GM08714 (cell line): ENCODE measurements around the gene MEGF8.

Experiments used
- H3K4me3 ChIP-seq: fragments of 200-500 bp; sonication (Bioruptor generic); 2 replicates; pipeline ENCODE4 v1.5.1; 2014; ENCODE audit warnings: mild to moderate bottlenecking, low read length, inconsistent platforms
- ZNF274 ChIP-seq: IDR thresholded peaks from 2 replicates; pipeline ENCODE4 v1.6.1; 2012; ENCODE audit warnings: mild to moderate bottlenecking, low read depth, low read length

Gene MEGF8

GRCh38 chr19:42309686-42310085 lies 15.7 kb upstream of the MEGF8 start:
- no peak overlapping the region for H3K4me3 ChIP-seq
- no peak for TF ChIP-seq ZNF274

- no peak overlapping the region for H3K4me3 ChIP-seq
- TF ChIP-seq ZNF274 = no peak
Observed at GRCh38 chr19:42311657-42312056, 13.8 kb upstream of the MEGF8 start.

DNA sequence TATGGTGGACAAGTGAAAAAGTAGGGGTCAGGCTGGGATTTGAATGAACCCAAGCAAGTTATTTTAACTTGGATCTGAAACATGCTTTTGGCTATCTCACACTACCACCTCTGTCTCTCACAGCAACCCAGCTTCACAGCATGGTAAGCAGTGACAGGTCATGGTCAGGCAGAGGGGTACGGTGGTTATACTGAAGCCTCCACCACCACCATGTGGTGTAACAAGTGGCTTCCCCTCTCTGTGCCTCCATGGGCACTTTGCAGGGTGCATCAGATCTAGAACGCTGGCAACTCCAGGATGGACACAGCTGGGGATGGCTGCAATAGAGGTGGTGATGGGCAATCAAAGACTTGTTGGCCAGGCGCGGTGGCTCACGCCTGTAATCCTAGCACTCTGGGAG lies 13.1 kb upstream of the MEGF8 start:
- no peak for TF ChIP-seq ZNF274
- no peak overlapping the region for H3K4me3 ChIP-seq

DNA sequence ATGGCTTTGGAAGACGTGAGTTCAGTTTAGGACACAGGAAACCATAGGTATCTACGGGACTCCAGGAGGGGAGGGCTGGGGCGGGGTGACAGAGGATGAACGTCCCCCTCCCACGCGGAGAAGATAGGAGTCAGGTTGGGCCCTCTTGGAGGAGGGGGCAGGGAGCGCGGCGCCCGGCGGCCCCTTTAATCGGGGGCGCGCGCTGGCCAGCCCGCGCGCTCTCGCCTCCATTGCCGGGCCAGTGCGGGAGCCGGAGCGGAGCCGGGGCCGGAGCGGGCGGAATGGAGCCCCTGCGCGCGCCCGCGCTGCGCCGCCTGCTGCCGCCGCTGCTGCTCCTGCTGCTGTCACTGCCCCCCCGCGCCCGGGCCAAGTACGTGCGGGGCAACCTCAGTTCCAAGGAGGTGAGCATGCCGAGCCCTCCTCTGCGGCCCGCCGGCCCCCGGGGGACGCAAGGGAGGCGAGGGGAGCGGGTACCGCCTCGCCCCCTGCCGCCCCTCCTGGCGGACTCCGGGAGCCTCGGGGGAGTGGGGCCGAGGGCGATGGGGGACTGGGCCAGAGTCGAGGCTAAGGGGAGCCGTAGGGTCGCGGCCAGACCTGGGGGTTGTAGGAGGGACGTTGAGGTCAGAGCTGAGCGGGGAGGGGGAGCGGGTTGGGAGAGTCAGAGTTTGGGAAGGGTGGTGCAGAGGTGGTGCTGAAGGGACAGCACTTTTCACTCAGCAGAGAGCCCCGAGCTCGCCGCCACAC lies 12.2 kb upstream of the MEGF8 start, which contains the start of gene TMEM145:
Gene TMEM145, plus strand, starts transcription at position 214 of the 744 bp plus-strand sequence. Its CDS starts 68 bp downstream, at position 282.
- TF ChIP-seq ZNF274 = no peak
- peak within 1 kb of the TSS; percentile 23; the same call in 1 of the 2 replicates for H3K4me3 ChIP-seq

DNA sequence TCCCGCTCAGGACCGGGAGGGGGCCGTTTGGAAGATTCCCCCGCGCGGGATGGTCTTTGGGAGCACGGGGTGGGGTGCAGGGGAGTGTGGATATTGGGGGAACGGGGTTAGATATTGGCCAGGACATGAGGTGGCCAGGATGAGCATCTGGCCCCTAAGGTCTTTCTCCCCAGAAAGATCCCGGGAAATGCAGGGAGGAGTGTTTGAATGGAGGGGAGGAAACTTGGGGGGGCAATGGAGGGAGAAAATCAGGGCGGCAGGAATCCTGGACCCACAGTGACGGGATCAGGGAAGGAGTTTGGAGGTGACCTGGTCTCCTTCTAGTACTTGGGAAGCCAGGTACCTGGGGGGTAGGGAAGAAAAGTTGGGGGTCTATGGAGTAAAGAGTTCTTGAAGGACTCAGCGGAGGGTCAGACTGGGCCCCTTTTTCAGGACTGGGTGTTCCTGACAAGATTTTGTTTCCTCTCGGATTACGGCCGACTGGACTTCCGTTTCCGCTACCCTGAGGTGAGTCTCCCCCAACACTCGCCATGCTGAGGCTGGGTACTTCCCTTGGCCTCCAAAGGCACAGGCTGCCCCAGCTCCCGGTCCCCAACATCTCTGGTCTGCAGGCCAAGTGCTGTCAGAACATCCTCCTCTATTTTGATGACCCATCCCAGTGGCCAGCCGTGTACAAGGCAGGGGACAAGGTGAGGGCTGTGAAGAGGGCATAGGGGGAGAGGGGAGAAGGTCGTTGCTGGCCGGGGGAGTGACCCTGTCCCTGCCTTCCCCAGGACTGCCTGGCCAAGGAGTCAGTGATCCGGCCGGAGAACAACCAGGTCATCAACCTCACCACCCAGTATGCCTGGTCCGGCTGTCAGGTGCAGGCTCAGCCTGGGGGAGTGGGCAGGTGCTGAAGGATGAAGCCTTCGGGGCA lies 11.3 kb upstream of the MEGF8 start:
- no peak for TF ChIP-seq ZNF274
- no peak overlapping the region; the same call in 1 of the 2 replicates for H3K4me3 ChIP-seq

DNA sequence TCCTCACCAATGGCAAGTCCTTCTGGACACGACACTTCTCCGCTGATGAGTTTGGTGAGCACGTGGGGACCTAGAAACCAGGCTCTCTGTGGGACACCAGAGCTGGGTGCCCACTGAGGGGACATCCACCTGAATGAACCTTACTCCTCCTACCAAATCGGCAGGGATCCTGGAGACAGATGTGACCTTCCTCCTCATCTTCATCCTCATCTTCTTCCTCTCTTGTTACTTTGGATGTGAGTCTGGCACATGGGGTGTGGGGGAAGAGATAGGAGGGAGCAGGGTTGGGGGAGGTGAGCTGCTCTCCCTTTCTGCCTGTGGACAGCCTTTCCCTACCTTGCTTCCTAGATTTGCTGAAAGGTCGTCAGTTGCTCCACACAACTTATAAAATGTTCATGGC lies 10.4 kb upstream of the MEGF8 start:
- H3K4me3 ChIP-seq = no peak overlapping the region
- TF ChIP-seq ZNF274 = no peak

DNA sequence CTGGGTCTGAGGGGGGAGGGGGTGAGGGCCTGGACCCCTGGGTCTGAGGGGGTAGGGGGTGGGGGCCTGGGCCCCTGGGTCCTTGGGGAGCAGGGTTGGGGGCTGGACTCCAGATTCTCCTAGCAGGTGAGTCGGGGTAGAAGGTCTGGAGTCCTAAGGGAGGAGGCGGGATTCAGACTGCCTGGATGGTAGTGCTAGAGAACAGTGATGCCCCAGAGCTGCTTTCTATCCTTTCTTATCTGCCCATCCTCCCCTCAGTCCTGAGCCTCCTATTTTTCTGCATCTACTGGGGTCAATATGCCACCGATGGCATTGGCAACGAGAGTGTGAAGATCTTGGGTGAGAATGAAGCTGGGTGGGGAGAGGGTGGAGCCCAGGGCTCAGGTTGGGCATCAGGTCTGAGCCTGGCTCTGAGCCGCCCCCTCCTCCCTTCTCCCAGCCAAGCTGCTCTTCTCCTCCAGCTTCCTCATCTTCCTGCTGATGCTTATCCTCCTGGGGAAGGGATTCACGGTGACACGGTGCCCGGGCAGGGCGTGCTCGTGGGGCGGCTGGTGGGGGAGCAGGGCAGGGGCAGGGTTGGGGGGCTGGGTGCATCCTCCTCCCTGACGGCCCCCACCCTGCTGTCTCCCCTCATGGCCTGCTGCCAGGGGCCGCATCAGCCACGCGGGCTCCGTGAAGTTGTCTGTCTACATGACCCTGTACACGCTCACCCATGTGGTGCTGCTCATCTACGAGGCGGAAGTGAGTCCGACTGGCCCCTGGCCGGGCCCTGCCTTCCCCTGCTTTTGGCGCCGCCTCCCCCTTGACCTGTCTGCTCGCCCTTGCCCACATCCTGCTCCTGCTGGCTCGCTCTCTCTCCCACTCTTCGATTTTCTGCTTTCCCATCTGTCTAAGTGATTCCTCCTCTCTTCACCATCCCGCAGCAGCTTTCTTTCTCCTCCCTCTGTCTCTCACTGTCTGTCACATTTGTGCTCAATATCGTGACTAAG lies 8.9 kb upstream of the MEGF8 start:
- TF ChIP-seq ZNF274 = no peak
- no peak overlapping the region; the same call in 1 of the 2 replicates for H3K4me3 ChIP-seq

GRCh38 chr19:42317535-42317934 lies 7.9 kb upstream of the MEGF8 start:
- H3K4me3 ChIP-seq = no peak overlapping the region
- no peak for TF ChIP-seq ZNF274

DNA sequence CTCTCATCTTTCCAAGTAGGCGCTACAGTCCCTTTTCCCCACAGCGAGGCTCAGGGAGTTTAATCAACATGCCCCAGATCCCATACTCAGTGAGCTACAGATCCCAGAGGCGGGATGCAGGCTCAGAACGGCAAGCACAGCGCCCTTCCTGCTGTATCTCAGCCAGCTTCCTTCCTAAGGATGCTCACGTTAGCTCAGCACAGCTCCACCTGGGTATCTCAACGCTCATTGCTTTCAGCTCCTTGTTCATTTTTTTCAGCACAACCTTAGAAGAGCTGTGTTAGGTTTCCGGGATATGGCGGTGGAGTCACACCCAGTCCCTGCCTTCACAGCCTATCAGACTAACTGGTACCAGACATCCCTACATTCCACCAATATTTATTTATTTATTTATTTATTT lies 3.1 kb upstream of the MEGF8 start:
- H3K4me3 ChIP-seq = no peak overlapping the region
- TF ChIP-seq ZNF274 = no peak

- no peak for TF ChIP-seq ZNF274
- H3K4me3 ChIP-seq = no peak overlapping the region
Observed at GRCh38 chr19:42323473-42323851, 2.0 kb upstream of the MEGF8 start.

GRCh38 chr19:42323852-42324654 lies 1.4 kb upstream of the MEGF8 start:
- TF ChIP-seq ZNF274 = no peak
- no peak overlapping the region for H3K4me3 ChIP-seq

DNA sequence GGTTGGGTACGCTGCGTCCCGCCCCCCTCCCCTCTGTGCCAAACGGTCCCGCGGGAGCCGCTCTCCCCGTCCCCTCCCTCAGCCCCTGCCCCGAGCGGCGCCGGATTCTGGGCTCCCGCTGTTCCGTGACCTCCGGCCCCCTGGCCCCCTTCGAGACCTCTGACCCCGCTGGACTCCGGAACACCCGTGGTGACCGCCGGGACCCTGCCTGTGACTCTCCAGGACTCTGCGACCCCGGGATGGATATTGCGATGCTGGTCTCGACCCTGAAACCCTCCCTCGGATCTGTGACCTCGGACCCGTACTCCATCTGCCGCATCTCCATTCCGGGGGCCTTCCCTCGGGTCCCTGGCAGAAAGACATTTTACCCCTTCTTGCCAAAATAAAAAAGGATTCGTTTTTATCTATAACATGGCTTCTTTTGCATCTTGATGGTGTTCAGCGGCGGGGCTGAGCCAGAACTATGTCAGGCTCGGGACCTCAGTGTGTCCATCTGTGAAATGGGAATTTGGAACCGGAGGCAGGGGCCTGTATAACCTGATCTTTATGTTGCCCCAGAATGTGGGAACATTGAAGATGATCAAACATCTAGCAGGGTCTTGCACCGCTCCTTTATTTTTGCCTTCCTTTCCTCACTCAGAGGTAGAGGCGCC lies 654 bp upstream of the MEGF8 start:
- TF ChIP-seq ZNF274 = no peak
- peak overlapping the region; percentile 21; the same call in 1 of the 2 replicates for H3K4me3 ChIP-seq
